Measurements from ENCODE around the gene KIF1A. TPM values are rescaled to one million over a fixed set of nuclear protein-coding genes. Genes with fewer than 3 reads are reported as not detected.

Gene KIF1A
- total RNA-seq, 1 experiment from 2014 or later: 279 TPM

DNA sequence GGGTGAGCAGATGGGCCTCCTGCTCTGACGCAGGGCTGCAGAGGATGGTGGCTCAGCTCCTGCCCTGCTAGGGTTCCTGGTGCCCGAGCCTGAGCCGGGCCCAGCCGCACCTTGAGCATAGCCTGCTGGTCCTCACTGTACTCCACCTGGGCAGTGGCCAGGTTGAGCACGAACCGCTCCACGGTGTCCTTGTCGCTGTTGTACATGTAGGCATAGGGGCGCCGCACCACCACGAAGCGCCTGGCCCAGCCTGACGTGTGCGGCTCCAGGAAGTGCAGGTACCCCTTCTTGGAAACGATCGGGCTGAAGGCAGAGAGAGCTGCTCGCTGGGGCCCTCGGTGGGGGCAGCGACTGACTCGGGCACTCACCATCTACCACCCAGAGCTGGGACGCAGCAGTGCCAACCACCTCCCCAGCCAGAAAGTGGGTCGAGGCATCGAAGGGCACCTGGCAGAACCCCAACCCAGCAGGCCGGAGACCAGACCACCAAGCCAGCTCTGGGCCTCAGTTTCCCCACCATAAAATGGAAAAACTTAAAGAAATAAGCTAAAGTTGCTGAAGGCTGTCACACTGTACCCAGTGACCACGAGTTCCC, 101.0 kb downstream of the KIF1A start:
- ChIA-PET POLR2A (no interaction called here), CTCF (no interaction called here)
- ATAC-seq: no peak
- no peak for DNase-seq (ENCODE audit: low spot score)
- H3K4me3 Mint-ChIP-seq: no peak overlapping the region
- no peaks in the 10 kb centered on the region for H3K27me3 Mint-ChIP-seq (ENCODE audit: low read depth)
- no peaks in the 10 kb centered on the region for H3K4me1 Mint-ChIP-seq
- H3K36me3 Mint-ChIP-seq: peaks cover 25% of the 10 kb centered on the region
- TF ChIP-seq, protein P1, sequence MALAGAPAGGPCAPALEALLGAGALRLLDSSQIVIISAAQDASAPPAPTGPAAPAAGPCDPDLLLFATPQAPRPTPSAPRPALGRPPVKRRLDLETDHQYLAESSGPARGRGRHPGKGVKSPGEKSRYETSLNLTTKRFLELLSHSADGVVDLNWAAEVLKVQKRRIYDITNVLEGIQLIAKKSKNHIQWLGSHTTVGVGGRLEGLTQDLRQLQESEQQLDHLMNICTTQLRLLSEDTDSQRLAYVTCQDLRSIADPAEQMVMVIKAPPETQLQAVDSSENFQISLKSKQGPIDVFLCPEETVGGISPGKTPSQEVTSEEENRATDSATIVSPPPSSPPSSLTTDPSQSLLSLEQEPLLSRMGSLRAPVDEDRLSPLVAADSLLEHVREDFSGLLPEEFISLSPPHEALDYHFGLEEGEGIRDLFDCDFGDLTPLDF (CRISPR knock-in tag; IDR thresholded peaks at IDR 0.05): no peak
- TF ChIP-seq, protein P2, sequence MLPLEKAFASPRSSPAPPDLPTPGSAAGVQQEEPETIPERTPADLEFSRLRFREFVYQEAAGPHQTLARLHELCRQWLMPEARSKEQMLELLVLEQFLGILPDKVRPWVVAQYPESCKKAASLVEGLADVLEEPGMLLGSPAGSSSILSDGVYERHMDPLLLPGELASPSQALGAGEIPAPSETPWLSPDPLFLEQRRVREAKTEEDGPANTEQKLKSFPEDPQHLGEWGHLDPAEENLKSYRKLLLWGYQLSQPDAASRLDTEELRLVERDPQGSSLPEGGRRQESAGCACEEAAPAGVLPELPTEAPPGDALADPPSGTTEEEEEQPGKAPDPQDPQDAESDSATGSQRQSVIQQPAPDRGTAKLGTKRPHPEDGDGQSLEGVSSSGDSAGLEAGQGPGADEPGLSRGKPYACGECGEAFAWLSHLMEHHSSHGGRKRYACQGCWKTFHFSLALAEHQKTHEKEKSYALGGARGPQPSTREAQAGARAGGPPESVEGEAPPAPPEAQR (CRISPR knock-in tag; IDR thresholded peaks at IDR 0.05): no peak
- TF ChIP-seq ZNF396 (CRISPR knock-in tag; IDR thresholded peaks at IDR 0.05; ENCODE audit: borderline replicate concordance) (no peak), SMAD3 (CRISPR knock-in tag; IDR thresholded peaks at IDR 0.05; ENCODE audit: borderline replicate concordance) (no peak), SMAD4 (CRISPR knock-in tag; IDR thresholded peaks at IDR 0.05) (no peak), ZBTB21 (CRISPR knock-in tag; IDR thresholded peaks at IDR 0.05; ENCODE audit: borderline replicate concordance) (no peak), SP1 (CRISPR knock-in tag; conservative IDR thresholded peaks at IDR 0.05) (no peak), NFYB (CRISPR knock-in tag; conservative IDR thresholded peaks at IDR 0.05; ENCODE audit: low read depth) (no peak), FOXP1 (CRISPR knock-in tag; IDR thresholded peaks at IDR 0.05; ENCODE audit: borderline replicate concordance) (no peak), MLX (CRISPR knock-in tag; IDR thresholded peaks at IDR 0.05) (no peak), GTF2I (CRISPR knock-in tag; conservative IDR thresholded peaks at IDR 0.05) (no peak), ZNF671 (CRISPR knock-in tag; IDR thresholded peaks at IDR 0.05) (no peak), MAX (CRISPR knock-in tag; IDR thresholded peaks at IDR 0.05) (no peak), ELF4 (CRISPR knock-in tag; IDR thresholded peaks at IDR 0.05; ENCODE audit: low read depth) (no peak), NFE2L1 (CRISPR knock-in tag; IDR thresholded peaks at IDR 0.05) (no peak)
- TF ChIP-seq, protein P3, sequence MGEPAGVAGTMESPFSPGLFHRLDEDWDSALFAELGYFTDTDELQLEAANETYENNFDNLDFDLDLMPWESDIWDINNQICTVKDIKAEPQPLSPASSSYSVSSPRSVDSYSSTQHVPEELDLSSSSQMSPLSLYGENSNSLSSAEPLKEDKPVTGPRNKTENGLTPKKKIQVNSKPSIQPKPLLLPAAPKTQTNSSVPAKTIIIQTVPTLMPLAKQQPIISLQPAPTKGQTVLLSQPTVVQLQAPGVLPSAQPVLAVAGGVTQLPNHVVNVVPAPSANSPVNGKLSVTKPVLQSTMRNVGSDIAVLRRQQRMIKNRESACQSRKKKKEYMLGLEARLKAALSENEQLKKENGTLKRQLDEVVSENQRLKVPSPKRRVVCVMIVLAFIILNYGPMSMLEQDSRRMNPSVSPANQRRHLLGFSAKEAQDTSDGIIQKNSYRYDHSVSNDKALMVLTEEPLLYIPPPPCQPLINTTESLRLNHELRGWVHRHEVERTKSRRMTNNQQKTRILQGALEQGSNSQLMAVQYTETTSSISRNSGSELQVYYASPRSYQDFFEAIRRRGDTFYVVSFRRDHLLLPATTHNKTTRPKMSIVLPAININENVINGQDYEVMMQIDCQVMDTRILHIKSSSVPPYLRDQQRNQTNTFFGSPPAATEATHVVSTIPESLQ (CRISPR knock-in tag; IDR thresholded peaks at IDR 0.05): no peak
- TF ChIP-seq, protein P4, sequence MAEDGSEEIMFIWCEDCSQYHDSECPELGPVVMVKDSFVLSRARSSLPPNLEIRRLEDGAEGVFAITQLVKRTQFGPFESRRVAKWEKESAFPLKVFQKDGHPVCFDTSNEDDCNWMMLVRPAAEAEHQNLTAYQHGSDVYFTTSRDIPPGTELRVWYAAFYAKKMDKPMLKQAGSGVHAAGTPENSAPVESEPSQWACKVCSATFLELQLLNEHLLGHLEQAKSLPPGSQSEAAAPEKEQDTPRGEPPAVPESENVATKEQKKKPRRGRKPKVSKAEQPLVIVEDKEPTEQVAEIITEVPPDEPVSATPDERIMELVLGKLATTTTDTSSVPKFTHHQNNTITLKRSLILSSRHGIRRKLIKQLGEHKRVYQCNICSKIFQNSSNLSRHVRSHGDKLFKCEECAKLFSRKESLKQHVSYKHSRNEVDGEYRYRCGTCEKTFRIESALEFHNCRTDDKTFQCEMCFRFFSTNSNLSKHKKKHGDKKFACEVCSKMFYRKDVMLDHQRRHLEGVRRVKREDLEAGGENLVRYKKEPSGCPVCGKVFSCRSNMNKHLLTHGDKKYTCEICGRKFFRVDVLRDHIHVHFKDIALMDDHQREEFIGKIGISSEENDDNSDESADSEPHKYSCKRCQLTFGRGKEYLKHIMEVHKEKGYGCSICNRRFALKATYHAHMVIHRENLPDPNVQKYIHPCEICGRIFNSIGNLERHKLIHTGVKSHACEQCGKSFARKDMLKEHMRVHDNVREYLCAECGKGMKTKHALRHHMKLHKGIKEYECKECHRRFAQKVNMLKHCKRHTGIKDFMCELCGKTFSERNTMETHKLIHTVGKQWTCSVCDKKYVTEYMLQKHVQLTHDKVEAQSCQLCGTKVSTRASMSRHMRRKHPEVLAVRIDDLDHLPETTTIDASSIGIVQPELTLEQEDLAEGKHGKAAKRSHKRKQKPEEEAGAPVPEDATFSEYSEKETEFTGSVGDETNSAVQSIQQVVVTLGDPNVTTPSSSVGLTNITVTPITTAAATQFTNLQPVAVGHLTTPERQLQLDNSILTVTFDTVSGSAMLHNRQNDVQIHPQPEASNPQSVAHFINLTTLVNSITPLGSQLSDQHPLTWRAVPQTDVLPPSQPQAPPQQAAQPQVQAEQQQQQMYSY (CRISPR knock-in tag; IDR thresholded peaks at IDR 0.05): no peak
- TF ChIP-seq, protein P5, sequence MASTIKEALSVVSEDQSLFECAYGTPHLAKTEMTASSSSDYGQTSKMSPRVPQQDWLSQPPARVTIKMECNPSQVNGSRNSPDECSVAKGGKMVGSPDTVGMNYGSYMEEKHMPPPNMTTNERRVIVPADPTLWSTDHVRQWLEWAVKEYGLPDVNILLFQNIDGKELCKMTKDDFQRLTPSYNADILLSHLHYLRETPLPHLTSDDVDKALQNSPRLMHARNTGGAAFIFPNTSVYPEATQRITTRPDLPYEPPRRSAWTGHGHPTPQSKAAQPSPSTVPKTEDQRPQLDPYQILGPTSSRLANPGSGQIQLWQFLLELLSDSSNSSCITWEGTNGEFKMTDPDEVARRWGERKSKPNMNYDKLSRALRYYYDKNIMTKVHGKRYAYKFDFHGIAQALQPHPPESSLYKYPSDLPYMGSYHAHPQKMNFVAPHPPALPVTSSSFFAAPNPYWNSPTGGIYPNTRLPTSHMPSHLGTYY (CRISPR knock-in tag; IDR thresholded peaks at IDR 0.05): no peak
- no peak overlapping the region for H3K27ac Mint-ChIP-seq
- H3K9me3 Mint-ChIP-seq: no peaks in the 10 kb centered on the region
